CD4-positive, alpha-beta T cell (primary cell): ENCODE results near the gene KDM8. TPM values are rescaled to one million over a fixed set of nuclear protein-coding genes. Genes with fewer than 3 reads are reported as not detected.

Experiments
- ATAC-seq: fragments of 200-7000 bp; cut with Tn5 transposase; one replicate; pipeline ENCODE4 v1.10.0; 2022; ENCODE audit warnings: mild to moderate bottlenecking; ENCODE audit not compliant: poor library complexity
- CTCF ChIA-PET: fragments of 350-600 bp; sonication (Branson Sonifier 250); formaldehyde crosslinking; loops from one replicate; lab custom pipeline; 2021; ENCODE audit warnings: antibody characterized with exemption, inconsistent platforms; lab: Charles Lee
- POLR2A ChIA-PET: fragments of 350-600 bp; sonication (Branson Sonifier 250); formaldehyde crosslinking; loops from one replicate; lab custom pipeline; 2021; ENCODE audit warnings: antibody characterized with exemption, inconsistent platforms; lab: Charles Lee
- DNase-seq, 14 experiments: peaks; one replicate each; pipeline ENCODE4 v3.0.0-alpha.2; 2013 to 2020; ENCODE audit warnings: mixed read lengths in 2 of 14
- H3K27ac ChIP-seq, 2 donors: one replicate each; pipeline versions ENCODE4 v1.5.1 to v1.7.0; 2013; ENCODE audit warnings: low read length in 2 of 2, low read depth in 1 of 2, mild to moderate bottlenecking in 1 of 2
- H3K27me3 ChIP-seq, 2 experiments: 1 replicate in 1 of 2; 2 replicates in 1 of 2; pipeline versions ENCODE4 v1.6.1 to v1.7.0; 2013; ENCODE audit warnings: low read length in 2 of 2, control low read depth in 1 of 2, mild to moderate bottlenecking in 1 of 2, moderate library complexity in 1 of 2; ENCODE audit not compliant: insufficient read depth in 2 of 2, control insufficient read depth in 1 of 2
- H3K36me3 ChIP-seq: one replicate; pipeline ENCODE4 v1.6.1; 2013; ENCODE audit warnings: low read length, control low read depth; ENCODE audit not compliant: insufficient read depth
- H3K4me1 ChIP-seq: one replicate; pipeline ENCODE4 v1.6.1; 2013; ENCODE audit warnings: low read length, control low read depth; ENCODE audit not compliant: insufficient read depth
- H3K4me3 ChIP-seq: one replicate; pipeline ENCODE4 v1.5.1; 2013; ENCODE audit warnings: mild to moderate bottlenecking, low read length, moderate library complexity
- H3K9me3 ChIP-seq, 2 experiments: 1 replicate in 1 of 2; 2 replicates in 1 of 2; pipeline versions ENCODE4 v1.6.1 to v1.7.0; 2013; ENCODE audit warnings: low read length in 2 of 2, mild to moderate bottlenecking in 2 of 2, control low read depth in 1 of 2, moderate library complexity in 1 of 2; ENCODE audit not compliant: control insufficient read depth in 1 of 2, insufficient read depth in 1 of 2
- H3K27ac Mint-ChIP-seq: one replicate; pipeline ENCODE4 v1.8.0; 2020; ENCODE audit warnings: mixed read lengths
- H3K27me3 Mint-ChIP-seq: one replicate; pipeline ENCODE4 v1.8.0; 2021; ENCODE audit warnings: mixed read lengths
- H3K36me3 Mint-ChIP-seq: one replicate; pipeline ENCODE4 v1.8.0; 2021; ENCODE audit warnings: low read depth, mixed read lengths
- H3K4me1 Mint-ChIP-seq: one replicate; pipeline ENCODE4 v1.8.0; 2021; ENCODE audit warnings: low read depth, mixed read lengths
- H3K4me3 Mint-ChIP-seq: one replicate; pipeline ENCODE4 v1.8.0; 2020; ENCODE audit warnings: mild to moderate bottlenecking, mixed read lengths
- H3K9me3 Mint-ChIP-seq: one replicate; pipeline ENCODE4 v1.8.0; 2020; ENCODE audit warnings: mixed read lengths
- intact Hi-C, 2 experiments: fragments of 100-400 bp; cut with DNase I in 1 of 2; cut with micrococcal nuclease in 1 of 2; formaldehyde crosslinking; loops; one replicate each; pipeline versions ENCODE4 v1.15.1 to v1.9.0; 2023 to 2025; cut with DNase I, micrococcal nuclease
- total RNA-seq, 174 experiments: library from RNA in 2 of 174; stranded (reverse) in 2 of 174; gene quantifications; one replicate each; pipeline ENCODE4 v1.2.3 and lab custom pipeline; 2021 to 2026
- TF ChIP-seq, protein P1 (sequence below): fragments of 200-600 bp; IDR thresholded peaks from one replicate; pipeline ENCODE4 v1.8.0; 2022; ENCODE audit warnings: antibody characterized with exemption, mild to moderate bottlenecking

The KDM8 gene
- total RNA-seq, 2 experiments from 2014 or later = 15.1 to 17.3 TPM

DNA sequence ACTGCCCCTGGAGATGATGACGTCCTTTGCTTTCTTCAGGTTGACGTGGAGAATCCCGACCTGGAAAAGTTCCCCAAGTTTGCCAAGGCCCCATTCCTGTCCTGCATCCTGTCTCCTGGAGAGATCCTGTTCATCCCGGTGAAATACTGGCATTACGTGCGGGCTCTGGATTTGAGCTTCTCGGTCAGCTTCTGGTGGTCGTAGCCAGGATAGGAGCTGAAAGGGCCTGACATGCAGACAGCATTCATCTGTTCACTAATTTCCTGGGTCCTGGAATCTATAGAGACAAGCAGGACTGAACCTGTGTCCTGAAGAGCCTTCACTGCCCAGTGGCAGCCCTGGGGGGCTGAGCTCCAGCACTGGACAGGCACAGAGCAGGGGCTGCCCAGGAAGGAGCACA, 17.2 kb downstream of the KDM8 start:
- H3K27ac ChIP-seq = no peak overlapping the region
- DNase-seq (no peak), ATAC-seq (no peak)
- no peak overlapping the region for H3K4me3 ChIP-seq
- CTCF ChIA-PET = interaction anchor here (1.7 kb wide), 1 partner anchor 15 kb away, joined by 7 read pairs; no protein-coding TSS in a partner anchor
- TF ChIP-seq, protein P1, sequence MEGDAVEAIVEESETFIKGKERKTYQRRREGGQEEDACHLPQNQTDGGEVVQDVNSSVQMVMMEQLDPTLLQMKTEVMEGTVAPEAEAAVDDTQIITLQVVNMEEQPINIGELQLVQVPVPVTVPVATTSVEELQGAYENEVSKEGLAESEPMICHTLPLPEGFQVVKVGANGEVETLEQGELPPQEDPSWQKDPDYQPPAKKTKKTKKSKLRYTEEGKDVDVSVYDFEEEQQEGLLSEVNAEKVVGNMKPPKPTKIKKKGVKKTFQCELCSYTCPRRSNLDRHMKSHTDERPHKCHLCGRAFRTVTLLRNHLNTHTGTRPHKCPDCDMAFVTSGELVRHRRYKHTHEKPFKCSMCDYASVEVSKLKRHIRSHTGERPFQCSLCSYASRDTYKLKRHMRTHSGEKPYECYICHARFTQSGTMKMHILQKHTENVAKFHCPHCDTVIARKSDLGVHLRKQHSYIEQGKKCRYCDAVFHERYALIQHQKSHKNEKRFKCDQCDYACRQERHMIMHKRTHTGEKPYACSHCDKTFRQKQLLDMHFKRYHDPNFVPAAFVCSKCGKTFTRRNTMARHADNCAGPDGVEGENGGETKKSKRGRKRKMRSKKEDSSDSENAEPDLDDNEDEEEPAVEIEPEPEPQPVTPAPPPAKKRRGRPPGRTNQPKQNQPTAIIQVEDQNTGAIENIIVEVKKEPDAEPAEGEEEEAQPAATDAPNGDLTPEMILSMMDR = no peak
- H3K9me3 ChIP-seq = no peaks in the 10 kb centered on the region
- POLR2A ChIA-PET = no interaction called here
- no peaks in the 10 kb centered on the region for H3K27me3 ChIP-seq
- Mint-ChIP-seq H3K36me3 (peaks cover 34% of the 10 kb centered on the region), H3K4me1 (peaks cover under 1% of the 10 kb centered on the region), H3K4me3 (no peak overlapping the region), H3K9me3 (no peaks in the 10 kb centered on the region), H3K27me3 (no peaks in the 10 kb centered on the region), H3K27ac (no peak overlapping the region)
- intact Hi-C loops = no loop called here
- H3K36me3 ChIP-seq = peaks cover 60% of the 10 kb centered on the region
- H3K4me1 ChIP-seq = peaks cover 4% of the 10 kb centered on the region

DNA sequence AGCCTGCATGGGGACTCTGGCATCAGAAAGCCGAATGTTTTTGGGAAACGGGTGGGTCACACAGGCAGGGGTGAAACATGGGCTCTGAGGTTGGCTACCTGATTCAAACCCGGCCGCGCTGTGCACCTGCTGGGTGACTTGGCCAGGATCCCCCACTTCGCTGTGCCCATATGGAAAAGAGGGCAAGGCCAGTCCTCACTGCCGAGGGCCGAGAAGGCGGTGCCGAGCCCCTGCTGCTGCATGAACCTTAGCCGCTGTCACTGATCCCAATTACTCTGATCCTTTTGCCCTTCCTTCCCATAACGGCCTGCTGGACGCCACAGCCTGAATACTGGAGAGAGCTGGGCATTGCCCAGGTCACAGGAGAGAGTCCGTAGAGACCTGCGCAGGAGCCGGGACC, 17.7 kb downstream of the KDM8 start:
- TF ChIP-seq, protein P1 = no peak
- Histone ChIP-seq H3K27ac (no peak overlapping the region), H3K36me3 (peaks cover 56% of the 10 kb centered on the region), H3K27me3 (no peaks in the 10 kb centered on the region), H3K4me3 (no peak overlapping the region), H3K4me1 (peaks cover 8% of the 10 kb centered on the region), H3K9me3 (no peaks in the 10 kb centered on the region)
- CTCF ChIA-PET = interaction anchor here (1.7 kb wide), 1 partner anchor 14 kb away, joined by 7 read pairs; no protein-coding TSS in a partner anchor
- Mint-ChIP-seq H3K27me3 (no peaks in the 10 kb centered on the region), H3K27ac (no peak overlapping the region), H3K9me3 (no peaks in the 10 kb centered on the region), H3K36me3 (peaks cover 34% of the 10 kb centered on the region), H3K4me3 (no peak overlapping the region), H3K4me1 (peaks cover 6% of the 10 kb centered on the region)
- intact Hi-C loops = no loop called here
- POLR2A ChIA-PET = interaction anchor here (1.4 to 2.6 kb wide), 2 partner anchors 12 to 13 kb away, joined by 4 to 10 read pairs; no protein-coding TSS in a partner anchor
- ATAC-seq = no peak
- DNase-seq = no peak

DNA sequence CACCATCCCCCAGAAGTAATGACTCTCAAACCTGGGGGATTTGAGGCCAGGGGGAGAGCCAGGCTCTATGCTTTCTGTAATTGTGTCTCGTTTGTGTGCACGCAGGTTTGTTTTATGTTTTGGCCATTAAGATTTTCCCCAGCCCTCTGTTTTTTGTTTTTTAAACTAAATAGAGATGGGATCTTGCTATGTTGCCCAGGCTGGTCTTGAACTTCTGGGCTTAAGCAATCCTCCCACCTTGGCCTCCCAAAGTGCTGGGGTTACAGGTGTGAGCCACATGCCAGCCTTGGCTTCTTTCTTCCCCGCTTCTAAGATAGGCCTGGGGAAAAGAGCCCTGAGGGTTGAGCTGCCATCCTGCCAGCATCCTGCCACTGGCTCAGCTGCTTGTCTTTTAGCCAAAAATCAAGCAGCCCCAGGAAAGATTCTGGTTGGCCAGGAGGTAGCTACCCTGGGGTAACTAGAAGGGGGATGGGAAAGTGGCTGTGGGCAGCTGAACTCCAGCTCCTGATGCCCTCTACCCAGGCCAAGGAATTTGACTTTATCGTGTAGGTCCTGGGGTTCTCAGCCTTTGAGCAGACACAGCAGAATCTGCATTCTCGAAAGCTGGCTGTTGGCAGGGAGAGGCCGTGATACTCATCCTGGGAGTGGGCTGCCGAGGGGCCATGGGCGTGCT, 18.4 kb downstream of the KDM8 start:
- Histone ChIP-seq H3K36me3 (peaks cover 56% of the 10 kb centered on the region), H3K4me3 (no peak overlapping the region), H3K4me1 (peaks cover 15% of the 10 kb centered on the region), H3K9me3 (no peaks in the 10 kb centered on the region), H3K27ac (no peak overlapping the region), H3K27me3 (no peaks in the 10 kb centered on the region)
- Mint-ChIP-seq H3K27me3 (no peaks in the 10 kb centered on the region), H3K27ac (peak overlapping the region; percentile 61), H3K36me3 (peaks cover 36% of the 10 kb centered on the region), H3K4me3 (no peak overlapping the region), H3K9me3 (no peaks in the 10 kb centered on the region), H3K4me1 (peaks cover 13% of the 10 kb centered on the region)
- CTCF ChIA-PET = interaction anchor here (0.6 to 1.7 kb wide), 2 partner anchors 14 to 44 kb away, joined by 3 to 7 read pairs; no protein-coding TSS in a partner anchor
- POLR2A ChIA-PET = interaction anchor here (1.4 to 2.6 kb wide), 2 partner anchors 12 to 13 kb away, joined by 4 to 10 read pairs; no protein-coding TSS in a partner anchor
- intact Hi-C loops = no loop called here
- ATAC-seq (no peak), DNase-seq (no peak)
- TF ChIP-seq, protein P1 = no peak
